HCEC 1CT (cell line): ENCODE results near the gene GPSM1.
A peak's percentile ranks its signal among the peaks of the same experiment; 100 is the strongest.
"Not testable (repeated sequence)": the region's sequence is repeated elsewhere in the genome, so short reads cannot be mapped to it uniquely, and the experiment has no call there.

ENCODE experiments used
- DNase-seq: peaks from one replicate; pipeline ENCODE4 v3.0.0-alpha.2; 2017

Gene GPSM1

DNA sequence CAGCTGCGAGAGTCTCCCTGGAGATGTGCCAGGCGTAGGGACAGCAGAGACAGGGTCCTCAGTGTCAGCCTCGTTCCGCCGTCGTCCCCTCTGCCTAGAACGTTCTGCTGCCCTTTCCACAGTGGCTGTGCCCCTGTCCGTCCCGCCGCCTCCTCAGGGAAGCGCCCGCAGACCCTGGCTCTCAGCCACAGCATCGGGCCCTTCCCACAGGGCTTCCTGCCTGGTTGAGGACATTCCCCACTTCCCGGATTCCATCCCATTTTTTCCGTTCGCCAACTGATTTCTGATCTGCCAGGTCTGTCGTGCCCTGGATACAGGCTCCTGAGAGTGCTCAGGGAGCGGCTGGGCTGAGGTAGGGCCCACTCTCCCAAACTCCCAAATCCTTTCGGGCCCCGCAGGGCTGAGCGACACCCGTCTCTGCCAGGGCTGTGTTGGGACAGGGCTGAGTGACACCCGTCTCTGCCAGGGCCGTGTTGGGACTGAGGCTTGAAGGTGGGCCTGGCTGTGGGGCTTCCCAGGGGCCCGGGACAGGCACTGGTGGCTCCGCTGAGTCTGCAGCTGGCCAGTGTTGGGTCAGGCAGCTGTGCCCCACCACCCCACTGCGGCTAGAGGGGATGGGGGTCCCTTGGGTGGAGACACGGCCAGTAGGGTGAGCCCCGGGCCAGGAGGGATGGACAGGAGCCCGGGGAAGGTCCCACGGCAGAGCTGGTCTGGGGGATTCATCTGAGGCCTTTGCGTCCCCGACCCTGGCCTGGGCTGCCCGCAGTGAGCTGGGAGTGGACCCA lies 20.3 kb downstream of the GPSM1 start:
- no peak for DNase-seq

DNA sequence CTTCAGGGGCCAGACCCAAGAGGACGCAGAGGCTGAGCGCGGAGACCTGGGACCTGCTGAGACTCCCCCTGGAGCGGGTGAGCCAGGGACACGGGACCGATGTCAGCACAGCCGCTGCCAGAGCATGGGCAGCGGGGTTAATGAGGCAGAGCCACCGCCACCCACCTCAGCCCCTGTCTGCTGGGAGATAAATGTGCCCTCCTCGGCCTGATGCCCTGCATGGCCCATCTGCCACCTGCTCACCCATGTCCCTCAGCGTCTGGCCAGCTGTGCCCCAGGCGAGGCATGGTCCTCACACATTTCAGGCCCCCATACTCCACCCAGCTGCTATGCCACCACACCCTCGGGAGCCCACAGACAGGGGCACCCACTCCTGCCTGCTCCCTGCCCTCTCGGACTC lies 21.4 kb downstream of the GPSM1 start:
- no peak for DNase-seq

DNA sequence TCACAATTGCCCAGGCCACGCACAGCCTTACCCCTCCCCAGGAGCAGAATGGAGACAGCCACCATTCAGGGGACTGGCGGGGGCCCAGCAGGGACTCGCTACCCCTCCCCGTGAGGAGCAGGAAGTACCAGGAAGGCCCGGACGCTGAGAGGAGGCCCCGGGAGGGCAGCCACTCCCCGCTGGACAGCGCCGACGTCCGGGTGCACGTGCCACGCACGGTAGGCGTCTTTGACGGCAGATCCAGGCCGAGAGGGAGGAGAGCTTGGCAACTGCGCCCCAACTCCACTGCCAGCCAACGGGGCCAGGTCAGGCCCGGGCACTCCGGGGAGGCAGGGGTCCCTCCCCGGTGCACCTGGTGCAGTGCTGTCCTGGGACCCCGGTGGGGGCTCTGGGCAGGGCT lies 22.2 kb downstream of the GPSM1 start:
- no peak for DNase-seq

DNA sequence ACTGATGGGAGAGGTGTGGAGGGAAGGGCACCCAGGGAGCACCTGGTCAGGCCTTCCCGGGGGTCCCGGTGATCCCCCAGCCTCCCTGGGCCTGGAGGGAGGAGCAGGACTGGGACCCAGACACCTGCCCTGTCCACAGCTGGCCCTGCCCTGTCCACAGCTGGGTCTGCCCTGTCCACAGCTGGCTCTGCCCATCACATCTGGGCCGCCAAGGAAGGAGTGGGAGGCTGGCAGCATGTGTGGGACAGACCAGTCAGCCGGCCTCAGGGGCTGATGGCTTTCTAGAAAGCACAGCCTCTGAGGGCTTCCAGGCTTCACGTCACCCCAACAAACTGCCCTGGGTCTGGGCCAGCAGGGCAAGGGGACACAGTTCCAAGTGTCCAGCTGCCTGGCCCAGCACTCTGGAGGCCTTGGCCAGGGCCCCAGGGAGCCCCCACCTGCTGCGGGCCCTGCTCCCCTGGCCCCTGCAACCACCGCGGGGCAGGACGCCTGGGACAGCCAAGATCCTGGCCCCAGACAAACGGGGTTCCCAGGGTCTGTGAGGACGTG lies 24.0 kb downstream of the GPSM1 start:
- DNase-seq = no peak

DNA sequence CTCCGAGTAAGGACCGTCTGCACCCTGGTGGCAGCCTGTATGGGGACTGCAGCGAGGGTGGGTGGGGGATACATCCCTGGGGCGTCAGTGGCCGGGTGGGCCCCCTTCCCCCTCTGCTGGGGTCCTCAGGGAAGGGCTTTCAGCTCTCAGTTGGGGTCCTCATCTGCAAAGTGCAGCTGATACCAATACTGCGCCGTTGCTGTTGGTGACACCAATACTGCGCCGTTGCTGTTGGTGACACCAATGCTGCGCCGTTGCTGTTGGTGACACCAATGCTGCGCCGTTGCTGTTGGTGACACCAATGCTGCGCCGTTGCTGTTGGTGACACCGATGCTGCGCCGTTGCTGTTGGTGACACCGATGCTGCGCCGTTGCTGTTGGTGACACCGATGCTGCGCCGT lies 24.5 kb downstream of the GPSM1 start:
- not testable (repeated sequence) for DNase-seq

DNA sequence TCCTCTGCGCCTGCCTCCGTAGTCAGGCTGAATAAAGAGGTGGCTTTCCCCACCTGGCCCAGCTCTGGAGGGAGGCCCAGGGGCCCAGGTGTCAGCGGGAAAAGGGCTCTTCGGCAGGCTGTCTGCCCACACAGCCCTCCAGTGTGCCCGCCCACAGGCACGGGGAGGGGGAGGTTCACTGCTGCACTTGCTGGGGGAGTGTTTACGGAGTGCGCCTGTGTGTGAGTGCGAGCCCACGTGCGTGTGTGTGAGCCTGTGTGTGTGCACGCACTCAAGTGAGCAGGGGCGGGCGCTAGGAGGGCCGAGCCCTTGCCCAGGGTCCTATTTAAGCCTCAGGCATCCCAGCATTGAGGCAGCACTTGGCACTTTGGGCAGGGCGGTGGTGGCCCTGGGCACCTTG lies 25.3 kb downstream of the GPSM1 start:
- no peak for DNase-seq

DNA sequence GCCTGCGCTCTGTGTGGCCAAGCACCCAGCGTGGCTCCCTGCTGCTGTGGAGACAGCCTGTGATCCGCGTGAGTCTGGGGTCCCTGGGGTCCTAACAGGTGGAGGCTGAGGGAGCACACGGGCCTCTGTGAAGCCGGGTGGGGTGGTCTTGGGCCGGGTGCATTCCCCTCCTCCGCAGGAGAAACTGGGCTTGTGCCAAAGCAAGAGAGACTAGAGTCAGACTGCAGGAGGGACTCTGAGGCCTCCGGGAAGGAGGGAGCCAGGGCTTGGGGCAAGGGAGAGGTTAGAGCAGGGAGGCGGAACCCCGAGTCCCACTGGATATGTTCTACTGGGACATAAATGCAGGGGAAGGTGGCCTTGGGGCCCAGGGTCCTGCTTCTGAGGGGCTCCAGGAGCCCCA lies 25.7 kb downstream of the GPSM1 start:
- DNase-seq = no peak

DNA sequence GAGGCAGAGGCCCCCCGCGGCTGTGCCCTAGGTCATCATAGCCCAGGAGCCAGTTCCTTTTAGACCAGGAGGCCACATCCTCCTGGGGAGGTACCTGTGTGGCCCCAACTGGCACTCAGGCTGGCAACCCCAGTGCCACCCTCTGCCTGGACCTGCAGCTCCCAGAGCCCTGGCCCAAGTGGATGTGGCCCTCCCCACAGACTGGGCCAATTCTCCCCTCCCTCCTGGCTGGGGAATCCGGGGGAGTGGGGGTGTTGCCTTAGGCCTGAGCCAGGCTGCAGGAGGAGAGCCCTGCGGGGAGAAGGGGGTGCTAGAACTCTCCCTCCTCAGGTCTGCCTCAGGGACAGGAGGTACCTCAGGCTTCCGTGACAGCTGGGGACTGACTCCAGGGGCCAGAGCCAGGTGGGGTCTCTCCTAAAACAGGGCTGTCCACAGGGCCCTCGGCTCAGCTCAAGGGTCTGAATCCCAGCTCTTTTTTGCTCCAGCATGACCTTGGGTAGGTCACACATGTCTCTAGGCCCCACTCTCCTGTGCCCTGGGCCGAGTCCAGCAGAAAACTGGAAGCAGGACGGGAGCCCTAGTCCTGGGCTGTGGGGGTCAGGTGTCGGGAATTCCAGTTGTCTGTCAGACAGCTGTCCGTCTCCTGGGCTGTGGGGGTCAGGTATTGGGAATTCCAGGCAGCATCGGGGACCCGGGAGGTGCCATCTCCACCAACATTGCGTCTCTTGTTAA lies 26.6 kb downstream of the GPSM1 start:
- no peak for DNase-seq

DNA sequence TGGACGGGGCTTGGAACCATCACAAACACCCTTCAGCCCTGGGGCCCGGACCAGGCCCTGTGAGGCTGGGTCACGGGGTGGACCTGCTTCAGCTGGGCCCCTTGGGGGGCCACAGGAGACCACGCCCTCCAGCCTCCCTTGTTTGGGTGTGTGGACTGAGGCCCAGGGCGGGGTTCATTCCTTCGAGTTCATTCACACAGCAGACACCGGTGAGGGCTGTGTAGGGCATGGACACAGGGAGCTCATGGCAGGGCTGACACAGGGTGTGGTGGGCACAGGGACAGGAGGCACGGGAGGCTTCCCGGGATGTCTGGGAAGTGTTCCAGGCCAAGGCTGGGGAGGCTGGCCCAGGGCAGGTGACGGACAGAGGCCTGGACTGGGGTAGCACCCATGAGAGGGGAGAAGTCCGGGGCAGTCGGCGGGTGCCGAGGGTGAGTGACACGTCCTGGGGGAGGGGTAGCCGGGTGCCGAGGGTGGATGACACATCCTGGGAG lies 27.3 kb downstream of the GPSM1 start:
- no peak for DNase-seq

DNA sequence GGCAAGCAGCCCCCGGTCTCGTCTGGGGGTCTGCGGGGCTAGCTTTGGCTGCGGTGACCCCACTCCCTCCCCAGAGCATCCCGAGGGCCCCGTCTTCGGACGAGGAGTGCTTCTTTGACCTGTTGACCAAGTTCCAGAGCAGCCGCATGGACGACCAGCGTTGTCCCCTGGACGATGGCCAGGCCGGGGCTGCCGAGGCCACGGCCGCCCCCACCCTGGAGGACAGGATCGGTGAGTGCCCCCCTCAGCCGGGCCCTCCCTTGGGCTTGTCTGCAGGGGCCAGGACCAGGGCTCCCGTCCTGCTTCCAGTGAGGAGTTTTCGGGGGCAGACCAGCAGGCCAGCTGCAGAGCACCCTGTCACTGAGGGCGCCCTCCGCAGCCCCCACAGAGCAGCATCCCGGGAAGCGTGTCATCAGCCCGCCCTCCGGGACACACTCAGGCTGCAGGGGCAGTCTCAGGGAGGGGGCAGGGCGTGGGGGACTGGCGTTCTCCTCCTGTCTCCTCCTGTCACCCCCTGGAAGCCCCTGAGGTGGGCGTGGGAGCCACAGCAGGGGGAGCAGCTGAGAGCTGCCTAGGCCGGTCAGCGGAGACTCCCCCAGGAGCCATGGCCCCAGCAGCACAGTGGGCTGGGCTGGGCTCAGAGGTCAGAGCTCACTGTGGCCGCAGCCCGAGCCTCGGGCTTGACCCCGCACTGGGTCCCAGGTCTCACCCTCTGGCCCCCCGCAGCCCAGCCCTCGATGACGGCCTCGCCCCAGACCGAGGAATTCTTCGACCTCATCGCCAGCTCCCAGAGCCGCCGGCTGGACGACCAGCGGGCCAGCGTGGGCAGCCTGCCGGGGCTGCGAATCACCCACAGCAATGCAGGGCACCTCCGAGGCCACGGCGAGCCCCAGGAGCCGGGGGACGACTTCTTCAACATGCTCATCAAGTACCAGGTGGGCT lies 28.5 kb downstream of the GPSM1 start:
- no peak for DNase-seq

DNA sequence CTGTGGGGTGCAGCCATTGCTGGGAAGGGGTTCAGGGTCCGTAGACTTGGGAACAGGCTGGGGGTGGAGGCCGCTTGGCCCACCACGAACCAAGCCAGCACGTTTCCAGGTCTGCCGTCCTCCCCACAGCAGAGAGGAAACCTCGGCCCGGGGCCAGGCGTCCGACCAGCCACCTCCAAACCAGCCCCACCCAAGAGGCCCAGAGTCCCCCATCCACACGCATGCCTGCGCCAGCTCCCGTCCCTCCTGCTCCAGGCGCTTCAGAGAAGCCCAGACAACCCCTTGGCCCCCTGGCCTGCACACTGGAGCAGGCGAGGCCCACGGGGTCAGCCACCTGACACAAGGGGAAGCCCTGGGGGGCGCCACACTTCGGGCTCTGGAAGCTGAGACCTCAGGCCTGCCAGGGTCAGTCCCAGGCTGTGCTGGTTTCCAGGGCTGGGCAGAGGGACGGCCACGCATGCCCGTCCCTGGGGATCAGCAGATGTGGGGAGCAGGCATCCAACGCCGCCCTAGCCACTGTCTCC lies 29.9 kb downstream of the GPSM1 start:
- DNase-seq = no peak

DNA sequence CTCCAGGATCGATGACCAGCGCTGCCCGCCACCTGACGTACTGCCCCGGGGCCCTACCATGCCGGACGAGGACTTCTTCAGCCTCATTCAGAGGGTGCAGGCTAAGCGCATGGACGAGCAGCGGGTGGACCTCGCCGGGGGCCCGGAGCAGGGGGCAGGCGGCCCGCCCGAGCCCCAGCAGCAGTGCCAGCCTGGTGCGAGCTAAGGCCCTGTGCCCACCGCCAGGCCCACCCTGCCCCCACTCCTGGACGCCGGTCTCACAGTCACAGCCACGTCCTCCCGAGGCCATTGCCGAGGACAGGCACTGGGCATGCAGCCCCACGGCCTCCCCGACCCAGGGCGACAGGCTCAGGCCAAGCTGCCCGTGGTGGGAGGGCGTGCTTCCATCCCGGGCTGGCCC lies 30.7 kb downstream of the GPSM1 start:
- no peak for DNase-seq

DNA sequence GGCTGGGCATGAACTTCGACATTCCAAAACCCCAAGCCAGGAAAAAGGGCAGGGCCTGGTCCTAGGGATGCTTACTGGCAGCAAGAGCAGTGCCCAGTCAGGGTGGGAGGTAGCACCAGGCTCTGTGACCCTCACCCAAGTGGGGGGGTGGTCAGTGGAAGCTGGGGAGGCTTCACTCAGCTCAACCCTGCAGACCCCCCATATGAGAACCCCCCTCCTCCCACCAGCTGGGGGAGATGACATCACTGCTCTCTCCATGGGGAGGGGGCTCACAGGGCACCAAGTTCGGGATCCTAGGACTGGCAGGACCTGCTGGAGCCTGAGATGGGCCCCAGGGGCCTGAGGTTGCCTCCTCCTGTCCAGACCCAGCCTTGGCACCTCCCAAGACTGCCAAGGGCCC lies 31.5 kb downstream of the GPSM1 start:
- DNase-seq = no peak

DNA sequence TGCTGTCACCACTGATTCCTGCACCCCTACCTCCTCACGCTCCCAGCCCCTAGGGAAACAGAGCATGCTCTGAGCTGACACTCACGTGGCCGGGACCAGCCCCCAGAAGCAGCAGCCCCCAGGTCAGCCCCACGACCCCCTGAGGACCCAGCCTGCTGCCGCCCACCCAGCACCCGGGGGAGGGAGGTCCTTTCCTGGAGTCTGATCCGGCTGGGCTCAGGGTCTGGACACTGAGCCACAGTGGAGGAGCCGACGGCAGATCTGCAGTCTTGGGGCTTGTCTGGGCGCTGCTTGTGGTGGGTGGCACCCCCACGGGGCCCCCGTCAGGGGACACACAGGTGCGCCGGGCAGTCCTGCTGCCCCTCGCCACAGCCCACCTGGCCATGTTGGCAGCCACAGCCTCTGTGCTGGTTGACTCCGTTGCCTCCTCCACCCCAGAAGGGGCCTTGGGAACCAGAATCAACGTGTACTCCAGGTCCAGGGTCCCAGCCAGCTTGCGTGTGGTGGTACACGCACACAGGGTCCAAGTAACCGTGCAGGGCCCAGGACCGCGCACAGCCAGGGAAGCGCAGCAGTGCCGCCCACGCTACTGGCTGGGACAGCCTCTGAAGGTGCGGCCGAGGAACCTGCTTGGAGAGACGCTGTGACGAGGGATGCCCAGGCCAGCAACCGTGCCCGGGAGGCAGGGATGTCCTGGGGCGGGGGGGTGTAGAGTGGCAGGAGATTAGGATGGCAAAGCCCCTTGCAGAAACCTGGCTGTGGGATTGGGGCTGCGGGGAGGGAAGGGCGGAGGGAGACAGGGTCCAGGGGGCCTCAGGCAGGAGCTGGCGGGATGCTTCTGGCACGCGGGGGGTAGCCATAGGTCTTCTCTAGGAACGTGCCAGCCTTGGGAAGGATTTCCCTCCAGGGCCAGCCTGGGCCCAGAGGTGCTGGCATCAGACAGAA lies 32.7 kb downstream of the GPSM1 start:
- DNase-seq = no peak

DNA sequence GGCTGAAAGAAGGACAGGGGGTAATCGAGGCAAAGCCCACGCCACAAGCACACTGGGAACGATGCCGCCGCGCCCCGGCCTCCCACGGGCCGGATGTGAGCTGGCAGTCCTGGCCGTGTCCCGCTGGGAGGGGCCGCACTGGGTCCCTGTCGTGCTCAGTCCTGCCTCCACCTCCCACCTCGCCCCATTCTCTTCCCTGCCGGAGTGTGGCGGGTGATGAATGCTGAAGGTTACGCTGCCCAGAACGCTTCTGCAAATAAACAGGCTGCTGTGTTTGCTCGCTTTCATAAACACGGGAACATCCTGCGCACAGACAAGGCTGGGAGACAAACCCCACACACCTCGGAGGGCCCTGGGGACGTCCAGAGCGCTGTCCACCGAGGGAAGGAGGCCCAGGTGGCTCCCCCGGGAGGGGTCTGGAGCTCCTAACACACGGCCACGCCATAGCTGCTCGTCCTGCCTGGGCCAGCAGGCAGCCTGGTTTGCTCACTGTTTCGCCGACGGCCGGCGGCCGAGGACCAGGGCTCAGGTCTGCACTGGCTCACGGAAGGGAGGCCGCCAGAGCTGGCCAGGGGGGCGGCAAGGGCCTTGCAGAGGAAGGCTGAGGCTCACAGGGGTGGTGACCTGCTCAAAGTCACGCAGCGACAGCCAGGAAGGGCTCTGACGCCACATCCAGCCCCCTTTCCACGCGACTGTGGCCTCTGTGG lies 33.9 kb downstream of the GPSM1 start:
- DNase-seq = no peak

DNA sequence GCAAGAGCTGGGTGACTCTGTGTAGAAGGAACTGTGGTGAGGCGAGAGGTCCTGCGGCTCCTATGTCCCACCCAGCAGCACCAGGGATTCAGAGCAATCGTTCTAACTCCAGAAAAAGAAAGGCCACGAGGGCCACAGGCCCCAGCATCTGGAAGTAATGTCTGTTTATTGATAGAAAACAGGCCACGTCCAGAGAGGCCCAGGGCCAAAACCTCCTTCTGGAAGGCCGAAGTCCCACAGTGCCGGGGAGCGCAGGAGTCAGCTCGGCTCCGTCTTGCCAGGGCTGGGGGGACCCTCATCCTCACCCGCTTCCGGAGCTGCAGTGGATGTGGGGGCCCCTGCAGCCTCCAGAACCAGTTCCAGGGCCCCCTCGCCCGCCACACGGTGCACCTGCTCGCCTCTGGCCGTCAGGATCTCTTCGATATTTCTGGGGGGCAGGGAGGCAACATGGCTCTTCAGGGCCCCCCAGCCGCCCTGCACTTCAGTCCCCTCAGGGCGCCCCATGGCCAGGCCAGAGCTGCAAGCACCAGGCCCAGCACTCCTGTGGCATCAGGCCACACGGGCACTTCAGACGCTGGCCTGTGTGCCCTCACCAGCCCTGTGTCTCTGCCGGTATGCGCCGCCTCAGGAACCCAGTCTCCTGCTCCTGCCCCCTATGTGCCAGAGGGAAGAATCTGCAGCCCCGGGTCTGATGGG lies 34.6 kb downstream of the GPSM1 start:
- DNase-seq = no peak

DNA sequence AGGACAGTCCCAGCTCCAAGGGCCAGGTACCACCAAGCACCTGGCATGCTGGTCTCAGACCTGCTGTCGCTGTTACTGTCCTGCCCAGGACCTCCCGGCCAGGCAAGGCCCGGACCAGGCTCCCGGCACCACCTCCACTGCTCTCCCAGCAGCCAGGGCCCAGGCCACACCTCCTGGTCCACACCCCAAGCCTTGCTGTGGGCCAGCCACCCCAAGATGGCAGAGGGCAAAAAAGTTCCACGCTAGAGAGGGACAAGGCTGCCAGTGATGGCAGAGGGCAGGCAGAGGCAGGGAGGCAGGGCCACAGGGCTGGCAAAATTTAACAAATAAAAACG lies 35.1 kb downstream of the GPSM1 start:
- no peak for DNase-seq

DNA sequence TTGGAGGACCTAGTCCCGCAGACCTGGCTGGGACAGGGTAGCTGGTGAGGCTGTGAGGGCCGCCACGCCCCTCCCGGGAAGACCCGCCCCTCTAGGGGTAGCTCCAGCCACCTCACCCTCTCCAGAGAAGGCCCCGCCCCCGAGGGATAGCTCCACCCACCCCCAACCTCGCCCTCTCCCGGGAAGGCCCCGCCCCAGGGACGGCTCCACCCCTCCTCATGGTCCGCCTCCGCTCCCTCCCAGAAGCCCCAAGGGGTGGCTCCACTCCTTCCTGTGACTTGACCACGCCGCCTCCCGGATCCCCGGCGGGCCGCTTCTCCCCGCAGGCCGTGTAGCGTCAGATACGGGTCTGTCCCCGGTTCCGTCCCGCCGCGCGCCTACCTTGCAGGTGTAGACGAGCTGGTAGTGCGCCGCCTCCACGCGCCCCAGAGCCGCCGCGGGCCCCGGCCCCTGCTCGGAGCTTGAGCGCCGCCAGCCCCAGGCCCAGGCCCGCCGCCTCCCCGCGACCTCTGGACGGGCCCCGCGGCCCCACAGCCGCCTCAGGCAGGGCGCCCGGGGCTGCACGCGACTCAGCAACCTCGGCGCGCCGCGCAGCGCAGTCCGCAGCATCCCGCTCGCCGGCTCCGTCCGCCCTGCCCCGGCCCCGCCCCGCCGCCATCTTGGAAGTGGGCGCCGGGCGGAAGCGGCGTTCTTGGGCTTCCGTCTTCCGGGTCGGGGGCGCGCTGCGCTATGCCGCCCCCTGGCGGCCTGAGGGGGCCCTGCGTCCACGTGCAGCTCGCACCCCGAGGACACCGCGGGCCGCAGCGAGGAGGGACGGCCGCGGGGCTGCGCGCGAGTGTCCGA lies 36.0 kb downstream of the GPSM1 start, which contains the start of gene DNLZ:
Gene DNLZ (minus strand): TSS at position 639 of the 843 bp plus-strand sequence. CDS start 30 bp downstream, at position 609.
- DNase-seq = peak; percentile 91
